ENCODE measurements around the gene CRYL1.

CRYL1 gene

GRCh38 chr13:20528452-20528851 is 2.8 kb upstream of the CRYL1 start:
- in situ Hi-C loops (cut with MboI; ENCODE audit: low sequenced_read_pairs) = no loop called here

GRCh38 chr13:20526664-20527063 is 1.0 kb upstream of the CRYL1 start:
- in situ Hi-C loops (cut with MboI; ENCODE audit: low sequenced_read_pairs) = no loop called here

GRCh38 chr13:20525144-20525600 is 485 bp downstream of the CRYL1 start:
- in situ Hi-C loops (cut with MboI; ENCODE audit: low sequenced_read_pairs) = no loop called here

GRCh38 chr13:20521364-20522115 is 4.1 kb downstream of the CRYL1 start:
- in situ Hi-C loops (cut with MboI; ENCODE audit: low sequenced_read_pairs) = no loop called here

GRCh38 chr13:20519875-20520274 is 5.8 kb downstream of the CRYL1 start:
- in situ Hi-C loops (cut with MboI; ENCODE audit: low sequenced_read_pairs) = no loop called here

- in situ Hi-C loops (cut with MboI; ENCODE audit: low sequenced_read_pairs) = no loop called here
Observed at GRCh38 chr13:20518660-20519100, 7.0 kb downstream of the CRYL1 start.

- in situ Hi-C loops (cut with MboI; ENCODE audit: low sequenced_read_pairs) = no loop called here
Observed at GRCh38 chr13:20514866-20515265, 10.8 kb downstream of the CRYL1 start.

GRCh38 chr13:20513466-20513995 is 12.1 kb downstream of the CRYL1 start:
- in situ Hi-C loops (cut with MboI; ENCODE audit: low sequenced_read_pairs) = no loop called here

- in situ Hi-C loops (cut with MboI; ENCODE audit: low sequenced_read_pairs) = no loop called here
Observed at GRCh38 chr13:20512042-20512683, 13.5 kb downstream of the CRYL1 start.

- in situ Hi-C loops (cut with MboI; ENCODE audit: low sequenced_read_pairs) = no loop called here
Observed at GRCh38 chr13:20506696-20507095, 19.0 kb downstream of the CRYL1 start.

GRCh38 chr13:20505405-20506366 is 20.0 kb downstream of the CRYL1 start:
- in situ Hi-C loops (cut with MboI; ENCODE audit: low sequenced_read_pairs) = no loop called here

- in situ Hi-C loops (cut with MboI; ENCODE audit: low sequenced_read_pairs) = no loop called here
Observed at GRCh38 chr13:20503088-20504083, 22.3 kb downstream of the CRYL1 start.

GRCh38 chr13:20501592-20501991 is 24.1 kb downstream of the CRYL1 start:
- in situ Hi-C loops (cut with MboI; ENCODE audit: low sequenced_read_pairs) = no loop called here

GRCh38 chr13:20501120-20501519 is 24.5 kb downstream of the CRYL1 start:
- in situ Hi-C loops (cut with MboI; ENCODE audit: low sequenced_read_pairs) = no loop called here

- in situ Hi-C loops (cut with MboI; ENCODE audit: low sequenced_read_pairs) = loop anchor here (10.0 to 25.0 kb wide), 2 partner anchors 425 to 987 kb away; no protein-coding TSS in a partner anchor
Observed at GRCh38 chr13:20499986-20500385, 25.7 kb downstream of the CRYL1 start.

GRCh38 chr13:20498659-20499058 is 27.0 kb downstream of the CRYL1 start:
- in situ Hi-C loops (cut with MboI; ENCODE audit: low sequenced_read_pairs) = loop anchor here (10.0 to 25.0 kb wide), 2 partner anchors 426 to 989 kb away; no protein-coding TSS in a partner anchor

- in situ Hi-C loops (cut with MboI; ENCODE audit: low sequenced_read_pairs) = loop anchor here (10.0 to 25.0 kb wide), 2 partner anchors 427 to 989 kb away; no protein-coding TSS in a partner anchor
Observed at GRCh38 chr13:20498129-20498528, 27.5 kb downstream of the CRYL1 start.

- in situ Hi-C loops (cut with MboI; ENCODE audit: low sequenced_read_pairs) = loop anchor here (10.0 to 25.0 kb wide), 2 partner anchors 428 to 990 kb away; no protein-coding TSS in a partner anchor
Observed at GRCh38 chr13:20497006-20497775, 28.5 kb downstream of the CRYL1 start.

Data from HL-60/S4 treated with retinoic acid at 250 ng/mL for 4 days and 3 days (cell line).